Sigmoid colon (tissue), 7 donors: ENCODE measurements around the gene PLXNA4. TPM values are rescaled to one million over a fixed set of nuclear protein-coding genes. Genes with fewer than 3 reads are reported as not detected.

ENCODE experiments used
- DNase-seq: peaks from one replicate; pipeline ENCODE4 v3.0.0-alpha.2; 2019
- H3K27ac ChIP-seq, 4 donors: fragments of 200-600 bp; sonication (generic); one replicate each; pipeline ENCODE4 v1.5.1; 2016 to 2019; ENCODE audit warnings: mild to moderate bottlenecking in 1 of 4
- H3K27me3 ChIP-seq, 3 donors: fragments of 200-600 bp; sonication (generic); one replicate each; pipeline ENCODE4 v1.5.1; 2019; ENCODE audit warnings: mild to moderate bottlenecking in 1 of 3
- H3K36me3 ChIP-seq, 4 donors: fragments of 200-600 bp; sonication (generic); one replicate each; pipeline ENCODE4 v1.5.1; 2016 to 2019
- H3K4me1 ChIP-seq, 4 donors: fragments of 200-600 bp; sonication (generic); one replicate each; pipeline ENCODE4 v1.5.1; 2017 to 2019
- H3K4me3 ChIP-seq, 4 donors: fragments of 200-600 bp; sonication (generic); one replicate each; pipeline ENCODE4 v1.5.1; 2017 to 2019; ENCODE audit warnings: mild to moderate bottlenecking in 2 of 4, moderate library complexity in 1 of 4
- H3K9me3 ChIP-seq, 4 donors: fragments of 200-600 bp in 3 of 4; sonication (generic) in 3 of 4; one replicate each; pipeline versions ENCODE4 v1.5.1 to v1.6.1; 2013 to 2019
- CTCF ChIP-seq, 4 experiments: fragments of 450-650 bp in 3 of 4; fragments of 200-600 bp in 1 of 4; IDR thresholded peaks; one replicate each; pipeline ENCODE4 v1.5.1; 2016 to 2019; ENCODE audit warnings: antibody characterized with exemption in 4 of 4, mild to moderate bottlenecking in 3 of 4, moderate library complexity in 2 of 4
- EP300 ChIP-seq, 4 donors: sonication (generic); formaldehyde crosslinking; IDR thresholded peaks; one replicate each; pipeline ENCODE4 v1.6.1; 2017; ENCODE audit warnings: antibody characterized with exemption in 4 of 4
- POLR2A ChIP-seq, 2 donors: fragments of 450-650 bp; IDR thresholded peaks; one replicate each; pipeline ENCODE4 v1.6.1; 2016; ENCODE audit warnings: antibody characterized with exemption in 2 of 2, mild to moderate bottlenecking in 2 of 2, moderate library complexity in 2 of 2
- POLR2AphosphoS5 ChIP-seq, 4 donors: sonication (generic); formaldehyde crosslinking; IDR thresholded peaks; one replicate each; pipeline ENCODE4 v1.6.1; 2017; ENCODE audit warnings: antibody characterized with exemption in 4 of 4
- WGBS, 2 donors: extraction: QIAGEN DNeasy Blood & Tissue Kit; methylation state at CpG; one replicate each; pipeline ENCODE4 v1.1.7; 2013; 5-methylcytosine and 5-hydroxymethylcytosine counted together
- intact Hi-C: fragments of 100-400 bp; cut with DNase I; formaldehyde crosslinking; loops from one replicate; pipeline ENCODE4 v1.15.1; 2023
- polyA plus RNA-seq, 3 donors: library from polyadenylated mRNA; stranded (reverse); fragments of 200-250 nt; gene quantifications; one replicate each; pipeline ENCODE4 v1.2.3, GENCODE V29; 2013
- total RNA-seq, 4 donors: library from RNA; depleted of rRNA; stranded (reverse); fragments of >200 nt; gene quantifications; one replicate each; pipeline ENCODE4 v1.1.0, GENCODE V29; 2016
- donor health status: healthy with polysubstance abuse.
- donor health status: Bipolar disorder and iron deficiency.
- donor health status: healthy.

Gene PLXNA4
- total and polyA plus RNA-seq, 7 donors = under 0.01 to 10.5 (median 3.7) TPM; not detected in 1

- peaks cover 0 to 9% (median 0%) of the 10 kb centered on the region in 4 donors for H3K4me1 ChIP-seq
- no peak overlapping the region for H3K27ac ChIP-seq
- no peak for DNase-seq
- TF ChIP-seq CTCF (IDR thresholded peaks at IDR 0.05) = no peak
- TF ChIP-seq POLR2A (IDR thresholded peaks at IDR 0.05) = no peak
- TF ChIP-seq POLR2AphosphoS5 (IDR thresholded peaks at IDR 0.05) = no peak
- TF ChIP-seq EP300 (IDR thresholded peaks at IDR 0.05) = no peak
- intact Hi-C loops = no loop called here
- H3K27me3 ChIP-seq = no peaks in the 10 kb centered on the region
- 75 to 82% methylated on average over 5 of the region's 5 CpGs for WGBS, 2 donors
- no peak overlapping the region for H3K4me3 ChIP-seq
- H3K36me3 ChIP-seq = no peaks in the 10 kb centered on the region
- H3K9me3 ChIP-seq = no peaks in the 10 kb centered on the region
Observed at GRCh38 chr7:132140341-132140740, 435.9 kb downstream of the PLXNA4 start.

GRCh38 chr7:132138817-132139216 lies 437.5 kb downstream of the PLXNA4 start:
- no peak overlapping the region for H3K27ac ChIP-seq
- no peak overlapping the region for H3K4me3 ChIP-seq
- no peak for DNase-seq
- H3K4me1 ChIP-seq = peaks cover 0 to 5% (median 0%) of the 10 kb centered on the region in 4 donors
- H3K36me3 ChIP-seq = no peaks in the 10 kb centered on the region
- H3K9me3 ChIP-seq = no peaks in the 10 kb centered on the region
- TF ChIP-seq POLR2A (IDR thresholded peaks at IDR 0.05) (no peak), CTCF (IDR thresholded peaks at IDR 0.05) (no peak), POLR2AphosphoS5 (IDR thresholded peaks at IDR 0.05) (no peak), EP300 (IDR thresholded peaks at IDR 0.05) (no peak)
- no peaks in the 10 kb centered on the region for H3K27me3 ChIP-seq
- WGBS, 2 donors = 88 to 92% methylated on average over 2 of the region's 2 CpGs
- intact Hi-C loops = no loop called here

GRCh38 chr7:132137681-132138080 lies 438.6 kb downstream of the PLXNA4 start:
- no peak overlapping the region for H3K4me3 ChIP-seq
- intact Hi-C loops = no loop called here
- H3K27ac ChIP-seq = no peak overlapping the region
- no peaks in the 10 kb centered on the region for H3K9me3 ChIP-seq
- H3K36me3 ChIP-seq = no peaks in the 10 kb centered on the region
- peaks cover 0 to 5% (median 0%) of the 10 kb centered on the region in 4 donors for H3K4me1 ChIP-seq
- 94% methylated on average over 5 of the region's 5 CpGs for WGBS, 2 donors
- no peaks in the 10 kb centered on the region for H3K27me3 ChIP-seq
- TF ChIP-seq CTCF (IDR thresholded peaks at IDR 0.05) (no peak), POLR2A (IDR thresholded peaks at IDR 0.05) (no peak), POLR2AphosphoS5 (IDR thresholded peaks at IDR 0.05) (no peak), EP300 (IDR thresholded peaks at IDR 0.05) (no peak)
- DNase-seq = no peak

GRCh38 chr7:132135746-132136385 lies 440.4 kb downstream of the PLXNA4 start:
- Histone ChIP-seq H3K4me3 (no peak overlapping the region), H3K4me1 (no peaks in the 10 kb centered on the region), H3K27ac (no peak overlapping the region), H3K36me3 (no peaks in the 10 kb centered on the region), H3K27me3 (no peaks in the 10 kb centered on the region), H3K9me3 (no peaks in the 10 kb centered on the region)
- DNase-seq = no peak
- intact Hi-C loops = no loop called here
- no peak for TF ChIP-seq POLR2A (IDR thresholded peaks at IDR 0.05)
- 77 to 78% methylated on average over 8 of the region's 8 CpGs for WGBS, 2 donors

- 53 to 67% methylated on average over 5 of the region's 5 CpGs for WGBS, 2 donors
- intact Hi-C loops = no loop called here
- H3K4me1 ChIP-seq = no peaks in the 10 kb centered on the region
- H3K4me3 ChIP-seq = no peak overlapping the region
- no peaks in the 10 kb centered on the region for H3K9me3 ChIP-seq
- DNase-seq = no peak
- TF ChIP-seq EP300 (IDR thresholded peaks at IDR 0.05) (no peak), POLR2AphosphoS5 (IDR thresholded peaks at IDR 0.05) (no peak), CTCF (IDR thresholded peaks at IDR 0.05) (no peak), POLR2A (IDR thresholded peaks at IDR 0.05) (no peak)
- H3K27ac ChIP-seq = no peak overlapping the region
- no peaks in the 10 kb centered on the region for H3K27me3 ChIP-seq
- no peaks in the 10 kb centered on the region for H3K36me3 ChIP-seq
Observed at GRCh38 chr7:132134814-132135445, 441.3 kb downstream of the PLXNA4 start.
